ENCODE data around the gene PCDHGB3.

PCDHGB3 gene

GRCh38 chr5:141354900-141355469 is 15.1 kb upstream of the PCDHGB3 start, which contains the start of gene PCDHGA4:
Gene PCDHGA4 (plus strand): TSS chr5:141355021. CDS start chr5:141355108, 87 bp downstream.
- DNase-seq (ENCODE audit: extremely low read depth, low read depth), result no peak
- TF ChIP-seq CTCF (IDR thresholded peaks at IDR 0.05; ENCODE audit: low read depth, low read length), result peak; percentile 38

DNA sequence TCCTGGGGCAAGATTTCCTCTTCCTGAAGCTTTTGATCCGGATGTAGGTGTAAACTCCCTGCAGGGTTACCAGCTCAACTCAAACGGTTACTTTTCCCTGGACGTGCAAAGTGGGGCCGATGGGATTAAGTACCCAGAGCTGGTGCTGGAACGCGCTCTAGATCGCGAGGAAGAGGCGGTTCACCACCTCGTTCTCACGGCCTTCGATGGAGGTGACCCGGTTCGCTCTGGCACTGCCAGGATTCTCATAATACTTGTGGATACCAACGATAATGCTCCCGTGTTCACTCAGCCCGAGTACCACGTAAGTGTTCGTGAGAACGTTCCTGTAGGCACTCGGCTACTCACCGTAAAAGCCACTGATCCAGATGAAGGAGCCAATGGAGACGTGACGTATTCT is 14.4 kb upstream of the PCDHGB3 start:
- DNase-seq (ENCODE audit: extremely low read depth, low read depth), result no peak

DNA sequence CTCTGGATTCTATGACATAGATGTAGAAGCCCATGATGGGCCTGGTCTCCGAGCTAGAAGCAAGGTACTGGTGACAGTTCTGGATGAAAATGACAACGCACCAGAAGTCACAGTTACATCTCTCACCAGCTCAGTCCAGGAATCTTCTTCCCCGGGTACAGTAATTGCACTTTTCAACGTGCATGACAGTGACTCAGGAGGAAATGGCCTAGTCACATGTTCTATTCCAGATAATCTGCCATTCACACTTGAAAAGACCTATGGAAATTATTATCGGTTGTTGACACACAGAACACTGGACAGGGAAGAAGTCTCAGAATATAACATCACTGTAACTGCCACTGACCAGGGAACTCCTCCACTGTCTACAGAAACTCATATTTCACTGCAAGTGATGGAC is 13.9 kb upstream of the PCDHGB3 start:
- TF ChIP-seq CTCF (IDR thresholded peaks at IDR 0.05; ENCODE audit: low read depth, low read length), result no peak
- no peak for DNase-seq (ENCODE audit: extremely low read depth, low read depth)

More for the DNA sequence above, 14.4 kb upstream of the PCDHGB3 start:
- TF ChIP-seq CTCF (IDR thresholded peaks at IDR 0.05; ENCODE audit: low read depth, low read length), result no peak

GRCh38 chr5:141356950-141357349 is 13.1 kb upstream of the PCDHGB3 start:
- TF ChIP-seq CTCF (IDR thresholded peaks at IDR 0.05; ENCODE audit: low read depth, low read length), result no peak
- no peak for DNase-seq (ENCODE audit: extremely low read depth, low read depth)

DNA sequence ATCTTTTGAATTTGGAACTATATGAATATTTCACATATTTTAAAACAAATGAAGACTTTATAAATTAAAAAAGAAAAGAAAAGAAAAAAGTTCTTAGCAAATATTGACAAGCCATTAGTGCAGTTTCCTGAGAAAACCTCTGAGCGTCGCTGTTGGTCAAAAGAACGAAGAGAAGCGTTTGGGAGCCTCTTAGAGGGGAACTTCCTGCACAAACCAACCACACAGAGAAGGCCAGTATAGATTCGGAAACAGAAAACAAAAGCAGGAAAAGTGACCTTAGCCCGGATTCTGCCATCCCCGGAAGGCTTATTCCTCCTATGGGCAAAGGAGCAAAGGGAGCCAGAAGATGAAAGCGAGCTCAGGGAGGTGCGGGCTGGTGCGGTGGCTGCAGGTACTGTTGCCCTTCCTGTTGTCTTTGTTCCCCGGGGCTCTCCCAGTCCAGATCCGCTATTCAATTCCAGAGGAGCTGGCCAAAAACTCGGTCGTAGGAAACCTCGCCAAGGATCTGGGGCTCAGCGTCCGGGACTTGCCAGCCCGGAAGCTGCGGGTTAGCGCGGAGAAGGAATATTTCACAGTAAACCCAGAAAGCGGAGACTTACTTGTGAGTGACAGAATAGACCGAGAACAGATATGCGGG is 10.1 kb upstream of the PCDHGB3 start, which contains the start of gene PCDHGB2:
TSS of gene PCDHGB2 (plus strand) at position 205 of the 637 bp plus-strand sequence. CDS start at position 347, 142 bp downstream.
- peak; percentile 29 for TF ChIP-seq CTCF (IDR thresholded peaks at IDR 0.05; ENCODE audit: low read depth, low read length)
- no peak for DNase-seq (ENCODE audit: extremely low read depth, low read depth)

GRCh38 chr5:141360685-141361084 is 9.4 kb upstream of the PCDHGB3 start:
- no peak for TF ChIP-seq CTCF (IDR thresholded peaks at IDR 0.05; ENCODE audit: low read depth, low read length)
- no peak for DNase-seq (ENCODE audit: extremely low read depth, low read depth)

DNA sequence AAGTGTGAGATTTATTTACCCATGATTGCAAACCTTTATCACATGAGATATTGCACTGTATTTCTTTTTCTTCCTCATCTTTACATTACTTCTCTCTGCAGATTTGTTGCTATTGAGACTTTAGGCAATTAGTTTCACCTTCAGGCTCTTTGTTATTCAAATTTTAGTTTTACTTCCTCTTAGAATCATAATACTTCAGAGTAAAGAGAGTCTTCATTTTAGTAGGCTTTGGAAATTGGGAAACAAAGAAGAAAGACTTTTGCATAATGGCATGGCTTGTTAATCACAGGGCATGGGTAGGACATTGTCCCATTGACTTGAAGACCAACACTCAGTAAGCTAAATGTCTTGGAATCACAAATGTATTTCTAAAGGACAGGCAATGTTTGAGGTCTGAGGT is 7.3 kb upstream of the PCDHGB3 start:
- DNase-seq (ENCODE audit: extremely low read depth, low read depth), result no peak
- no peak for TF ChIP-seq CTCF (IDR thresholded peaks at IDR 0.05; ENCODE audit: low read depth, low read length)

All from AG09319 (cell line).